Glomerular visceral epithelial cell (primary cell): ENCODE results near the gene MALT1.
"Not testable (repeated sequence)": the region's sequence is repeated elsewhere in the genome, so short reads cannot be mapped to it uniquely, and the experiment has no call there.

ENCODE experiments used
- DNase-seq: peaks from one replicate; pipeline ENCODE4 v3.0.0-alpha.2; 2016; ENCODE audit errors: extremely low spot score

Gene MALT1, protein sequence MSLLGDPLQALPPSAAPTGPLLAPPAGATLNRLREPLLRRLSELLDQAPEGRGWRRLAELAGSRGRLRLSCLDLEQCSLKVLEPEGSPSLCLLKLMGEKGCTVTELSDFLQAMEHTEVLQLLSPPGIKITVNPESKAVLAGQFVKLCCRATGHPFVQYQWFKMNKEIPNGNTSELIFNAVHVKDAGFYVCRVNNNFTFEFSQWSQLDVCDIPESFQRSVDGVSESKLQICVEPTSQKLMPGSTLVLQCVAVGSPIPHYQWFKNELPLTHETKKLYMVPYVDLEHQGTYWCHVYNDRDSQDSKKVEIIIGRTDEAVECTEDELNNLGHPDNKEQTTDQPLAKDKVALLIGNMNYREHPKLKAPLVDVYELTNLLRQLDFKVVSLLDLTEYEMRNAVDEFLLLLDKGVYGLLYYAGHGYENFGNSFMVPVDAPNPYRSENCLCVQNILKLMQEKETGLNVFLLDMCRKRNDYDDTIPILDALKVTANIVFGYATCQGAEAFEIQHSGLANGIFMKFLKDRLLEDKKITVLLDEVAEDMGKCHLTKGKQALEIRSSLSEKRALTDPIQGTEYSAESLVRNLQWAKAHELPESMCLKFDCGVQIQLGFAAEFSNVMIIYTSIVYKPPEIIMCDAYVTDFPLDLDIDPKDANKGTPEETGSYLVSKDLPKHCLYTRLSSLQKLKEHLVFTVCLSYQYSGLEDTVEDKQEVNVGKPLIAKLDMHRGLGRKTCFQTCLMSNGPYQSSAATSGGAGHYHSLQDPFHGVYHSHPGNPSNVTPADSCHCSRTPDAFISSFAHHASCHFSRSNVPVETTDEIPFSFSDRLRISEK

DNA sequence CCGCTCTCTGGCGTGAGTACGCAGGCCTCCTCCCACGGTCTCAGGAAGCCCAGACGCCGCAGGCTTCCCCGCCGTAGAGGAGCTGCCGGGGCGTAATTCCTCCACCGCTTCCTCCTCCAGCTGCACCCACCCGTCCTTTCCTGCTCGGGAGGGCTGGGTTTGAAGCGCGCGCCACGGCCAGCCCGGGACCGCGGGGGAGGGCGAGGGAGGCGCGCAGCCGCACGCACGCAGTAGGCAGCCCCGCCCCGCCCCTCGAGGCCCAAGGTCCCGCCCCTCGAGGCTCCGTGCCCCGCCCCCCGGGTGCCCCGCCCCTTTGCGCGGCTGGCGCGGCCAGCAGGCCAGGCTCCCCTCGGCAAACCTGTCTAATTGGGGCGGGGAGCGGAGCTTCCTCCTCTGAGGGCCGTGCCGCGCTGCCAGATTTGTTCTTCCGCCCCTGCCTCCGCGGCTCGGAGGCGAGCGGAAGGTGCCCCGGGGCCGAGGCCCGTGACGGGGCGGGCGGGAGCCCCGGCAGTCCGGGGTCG lies at the start of gene MALT1:
TSS of gene MALT1 (plus strand) at position 355 of the 521 bp plus-strand sequence. CDS start 179 bp downstream, outside the sequence.
- DNase-seq = peak; percentile 97

DNA sequence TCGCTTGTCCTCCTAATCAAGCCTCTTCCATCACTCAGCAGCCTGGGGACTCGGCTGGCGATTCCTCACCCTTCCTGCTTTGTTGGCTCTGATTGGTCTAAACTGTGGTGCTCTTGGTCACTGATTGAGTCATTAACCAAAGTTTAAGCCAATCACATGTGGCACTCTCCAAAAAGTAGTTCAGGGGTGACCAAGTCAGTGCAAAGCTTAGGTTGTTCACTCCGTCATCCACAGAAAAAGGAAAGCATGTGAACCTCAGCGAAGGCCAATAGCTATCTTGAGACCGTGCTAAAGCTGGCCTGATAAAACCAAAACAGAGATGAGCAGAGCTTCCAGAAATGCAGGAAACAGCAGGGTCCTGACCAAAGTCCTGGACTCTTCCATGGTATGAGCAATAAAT lies 47.3 kb upstream of the MALT1 start:
- no peak for DNase-seq

GRCh38 chr18:58625839-58626238 lies 45.4 kb upstream of the MALT1 start:
- no peak for DNase-seq

DNA sequence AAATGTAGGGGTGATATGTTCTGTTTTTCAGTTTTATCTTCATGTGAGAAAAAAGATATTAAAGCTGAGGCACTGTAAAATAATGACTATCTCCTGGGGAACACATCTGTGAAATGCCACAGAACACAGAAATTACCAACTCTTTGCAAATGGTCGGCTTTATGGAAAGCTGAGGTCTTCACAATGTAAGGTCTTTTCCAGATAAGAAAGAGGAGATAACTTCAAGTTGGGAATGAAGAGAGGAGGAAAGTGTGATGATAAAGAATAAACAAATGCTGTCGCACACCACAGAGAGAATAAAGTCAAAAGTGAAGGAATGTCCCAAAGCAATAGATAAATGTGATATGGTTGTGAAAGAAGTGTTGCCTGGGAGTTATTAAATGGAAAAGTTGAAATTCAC lies 41.2 kb upstream of the MALT1 start:
- DNase-seq = no peak

- DNase-seq = no peak
These were observed 40.0 kb upstream of the MALT1 start for GRCh38 chr18:58631301-58631700.

- DNase-seq = no peak
These were observed 38.7 kb upstream of the MALT1 start for GRCh38 chr18:58632552-58632951.

- no peak for DNase-seq
These were observed 37.4 kb upstream of the MALT1 start for GRCh38 chr18:58633874-58634273.

DNA sequence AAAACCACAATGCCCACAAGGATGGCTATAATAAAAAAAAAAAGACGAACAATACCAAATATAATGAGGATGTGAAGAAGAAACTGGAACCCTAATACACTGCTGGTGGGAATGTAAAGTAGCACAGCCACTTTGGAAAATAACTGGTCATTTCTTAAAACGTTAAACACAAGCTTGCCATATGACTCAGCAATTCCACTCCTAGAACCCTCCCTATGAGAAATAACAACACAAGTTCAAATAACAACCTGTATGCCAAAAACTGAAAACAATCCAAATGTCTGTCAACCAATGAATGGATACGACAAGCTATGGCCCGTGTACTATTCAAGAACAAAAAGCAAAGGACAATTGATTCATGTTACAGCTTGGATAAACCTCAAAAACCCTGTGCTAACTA lies 35.4 kb upstream of the MALT1 start:
- DNase-seq = no peak

DNA sequence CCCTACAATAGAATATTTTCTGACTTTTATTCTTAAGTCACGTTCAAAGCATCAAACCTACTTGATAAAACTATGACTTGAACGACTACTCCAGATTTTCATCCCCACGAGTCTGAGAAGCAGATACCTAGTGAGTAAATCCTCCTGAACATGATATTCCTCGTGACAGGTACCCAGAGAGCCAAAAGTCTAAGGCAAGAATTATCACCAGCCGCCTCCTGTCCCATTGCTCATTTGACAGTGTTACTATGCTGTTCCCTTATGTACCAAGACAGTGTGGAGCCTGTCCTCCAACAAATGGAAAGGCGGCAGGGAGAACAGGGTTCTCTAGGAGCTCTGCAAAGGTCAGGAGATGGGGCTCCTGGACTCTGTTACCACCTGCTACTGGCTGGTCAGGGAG lies 34.1 kb upstream of the MALT1 start:
- no peak for DNase-seq

- no peak for DNase-seq
These were observed 33.3 kb upstream of the MALT1 start for GRCh38 chr18:58637946-58638345.

DNA sequence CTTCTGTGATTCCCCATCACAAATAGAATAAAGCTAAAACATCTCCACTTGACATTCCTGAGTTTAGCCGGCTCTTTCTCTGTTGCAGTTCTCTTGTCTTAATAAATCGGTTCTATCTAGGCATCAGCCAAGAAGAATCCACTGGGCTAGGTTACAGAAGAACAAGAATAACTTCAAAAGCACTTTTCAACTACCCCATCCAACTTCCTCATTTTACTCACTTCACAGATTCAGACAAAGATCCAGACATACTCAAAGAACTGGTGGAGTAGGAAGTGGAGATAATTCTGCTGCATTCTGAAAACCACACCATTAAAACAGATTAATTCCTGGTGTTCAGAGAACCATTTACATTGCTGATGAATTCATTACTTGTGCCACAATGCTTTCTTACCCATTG lies 32.8 kb upstream of the MALT1 start:
- peak; percentile 36 for DNase-seq

DNA sequence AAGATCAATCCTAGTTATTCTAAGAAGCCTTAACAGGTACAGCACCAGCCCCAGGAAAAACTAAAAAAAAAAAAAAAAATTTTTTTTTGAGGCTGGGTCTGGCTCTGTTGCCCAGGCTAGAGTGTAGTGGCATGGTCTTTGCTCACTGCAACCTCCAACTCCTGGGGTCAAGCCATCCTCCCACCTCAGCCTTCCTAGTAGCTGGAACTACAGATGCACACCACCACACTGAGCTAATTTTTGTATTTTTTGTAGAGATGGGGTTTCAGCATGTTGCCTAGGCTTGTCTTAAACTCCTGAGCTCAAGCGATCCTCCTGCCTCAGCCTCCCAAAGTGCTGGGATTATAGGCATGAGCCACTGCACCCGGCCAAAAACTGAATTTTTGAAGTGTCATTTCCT lies 32.0 kb upstream of the MALT1 start:
- DNase-seq = no peak

DNA sequence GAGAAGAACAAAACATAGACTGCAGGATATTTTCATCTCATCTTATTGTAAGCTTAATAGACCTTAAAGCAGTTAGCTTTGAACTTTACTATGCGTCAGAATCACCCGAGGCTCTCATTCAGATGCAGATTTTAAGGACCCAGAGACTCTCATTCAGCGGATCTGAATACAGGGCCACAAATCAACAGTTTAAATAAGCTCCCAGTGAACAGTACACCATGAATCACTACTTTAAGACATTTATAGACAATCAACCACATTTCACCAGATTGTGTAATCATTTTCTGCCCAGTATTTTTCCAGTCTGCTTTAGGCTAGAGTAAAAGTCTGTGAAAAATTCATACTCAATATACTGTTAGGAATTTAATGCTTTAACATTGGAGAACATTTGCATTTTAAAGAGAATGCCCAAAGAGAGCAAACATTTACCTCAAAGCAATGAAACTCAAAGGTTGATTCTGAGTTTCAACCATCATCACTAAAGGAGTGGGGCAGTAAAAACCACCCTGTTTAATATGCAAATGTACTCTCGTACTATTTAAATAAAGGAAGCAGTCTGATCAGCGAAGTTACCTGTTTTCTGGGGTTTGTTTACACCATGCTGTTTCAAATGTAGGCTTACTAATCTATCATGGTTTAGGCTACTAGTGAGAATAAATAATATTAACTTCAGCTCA lies 31.4 kb upstream of the MALT1 start:
- DNase-seq = peak; percentile 22

DNA sequence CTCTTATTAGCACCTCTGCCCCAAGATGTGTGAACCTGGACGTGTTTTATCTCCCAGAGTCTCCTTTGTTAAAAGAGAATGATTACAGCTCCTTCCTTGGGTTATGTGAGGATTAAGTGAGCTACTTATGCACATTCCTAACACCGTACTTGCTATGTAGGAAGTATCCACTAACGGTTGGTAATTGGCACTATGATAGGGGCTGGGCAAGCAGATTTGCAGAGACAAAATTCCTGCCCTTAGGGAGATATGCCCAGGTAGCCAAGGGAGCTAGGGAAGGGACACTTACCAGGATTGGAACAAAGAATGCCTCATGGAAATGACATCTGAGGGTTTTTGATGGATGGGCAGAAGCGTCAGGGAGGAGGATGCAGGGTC lies 30.8 kb upstream of the MALT1 start:
- no peak for DNase-seq

DNA sequence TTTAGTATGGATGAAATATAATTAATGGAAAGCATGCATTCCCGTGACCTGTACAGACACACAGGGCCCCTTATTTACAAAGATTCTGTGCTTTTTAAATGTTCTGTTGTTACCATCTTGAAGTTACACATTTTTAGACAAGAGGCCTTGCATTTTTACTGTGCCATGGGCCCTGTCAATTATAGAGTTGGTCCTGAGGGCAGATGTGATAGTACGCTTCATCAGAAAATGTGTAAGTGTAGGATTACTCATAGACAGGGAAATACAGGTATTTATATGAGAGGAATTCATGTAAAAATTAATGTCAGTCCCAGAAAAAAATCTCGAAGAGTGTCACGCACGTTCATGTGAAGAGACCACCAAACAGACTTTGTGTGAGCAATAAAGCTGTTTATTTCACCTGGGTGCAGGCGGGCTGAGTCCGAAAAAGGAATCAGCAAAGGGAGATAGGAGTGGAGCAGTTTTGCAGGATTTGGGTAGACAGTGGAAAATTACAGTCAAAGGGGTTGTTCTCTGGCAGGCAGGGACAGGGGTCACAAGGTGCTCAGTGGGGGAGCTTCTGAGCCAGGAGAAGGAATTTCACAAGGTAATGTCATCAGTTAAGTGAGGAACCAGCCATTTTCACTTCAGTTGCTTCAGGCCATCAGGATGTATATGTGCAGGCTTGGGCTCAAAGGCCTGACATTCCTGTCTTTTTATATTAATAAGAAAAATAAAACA lies 30.2 kb upstream of the MALT1 start:
- DNase-seq = no peak

DNA sequence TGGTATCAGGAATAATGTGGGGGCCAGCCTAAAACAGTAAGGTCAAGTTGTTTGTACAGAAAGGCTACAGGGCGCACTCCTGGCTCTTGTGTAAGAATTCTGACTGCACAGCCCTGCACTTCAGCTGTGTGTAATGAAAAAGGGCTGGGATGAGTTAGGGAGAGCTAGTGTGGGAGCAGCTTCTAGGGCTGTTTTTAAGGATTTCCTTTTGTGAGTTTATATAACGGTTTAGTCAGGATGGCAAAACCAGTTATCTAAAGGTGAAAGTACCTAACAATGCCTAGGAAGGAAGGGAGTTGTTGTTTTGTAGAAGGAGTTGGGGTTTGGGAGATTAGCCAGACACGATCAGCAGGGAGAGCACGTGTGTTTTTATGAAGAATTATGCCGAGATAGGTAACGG lies 27.7 kb upstream of the MALT1 start:
- DNase-seq = not testable (repeated sequence)

DNA sequence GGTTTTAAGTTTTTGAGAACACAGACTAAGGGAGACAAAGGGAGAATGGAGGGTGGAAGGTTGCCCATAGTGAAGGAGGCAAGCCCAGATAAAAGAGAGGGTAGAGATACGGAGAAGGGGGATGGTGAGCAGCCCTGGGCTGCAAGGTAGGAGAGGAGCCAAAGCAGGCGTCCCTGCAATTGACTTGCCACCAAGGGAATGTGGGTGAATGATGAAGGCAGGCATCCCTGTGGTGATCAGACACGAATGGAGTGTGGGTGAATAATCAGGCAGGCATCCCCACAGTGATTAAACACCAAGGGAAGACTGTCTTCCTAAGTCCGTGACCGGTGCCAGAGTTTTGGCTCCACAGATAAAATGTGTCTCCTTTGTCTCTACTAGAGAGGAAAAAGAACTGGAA lies 25.9 kb upstream of the MALT1 start:
- peak; percentile 66 for DNase-seq

DNA sequence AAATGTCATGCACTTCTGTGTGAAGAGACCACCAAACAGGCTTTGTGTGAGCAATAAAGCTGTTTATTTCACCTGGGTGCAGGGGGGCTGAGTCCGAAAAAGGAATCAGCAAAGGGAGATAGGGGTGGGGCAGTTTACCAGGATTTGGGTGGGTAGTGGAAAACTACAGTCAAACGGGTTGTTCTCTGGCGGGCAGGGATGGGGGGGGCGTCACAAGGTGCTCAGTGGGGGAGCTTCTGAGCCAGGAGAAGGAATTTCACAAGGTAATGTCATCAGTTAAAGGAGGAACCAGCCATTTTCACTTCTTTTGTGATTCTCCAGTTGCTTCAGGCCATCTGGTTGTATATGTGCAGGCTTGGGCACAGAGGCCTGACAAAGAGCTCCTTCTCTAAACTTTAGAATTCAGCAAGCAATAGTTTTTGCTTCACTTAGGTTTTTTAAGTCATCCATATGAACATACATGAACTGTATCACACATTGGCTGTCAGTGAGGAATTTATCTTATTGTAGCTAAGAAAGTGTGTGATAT lies 24.9 kb upstream of the MALT1 start:
- no peak for DNase-seq

DNA sequence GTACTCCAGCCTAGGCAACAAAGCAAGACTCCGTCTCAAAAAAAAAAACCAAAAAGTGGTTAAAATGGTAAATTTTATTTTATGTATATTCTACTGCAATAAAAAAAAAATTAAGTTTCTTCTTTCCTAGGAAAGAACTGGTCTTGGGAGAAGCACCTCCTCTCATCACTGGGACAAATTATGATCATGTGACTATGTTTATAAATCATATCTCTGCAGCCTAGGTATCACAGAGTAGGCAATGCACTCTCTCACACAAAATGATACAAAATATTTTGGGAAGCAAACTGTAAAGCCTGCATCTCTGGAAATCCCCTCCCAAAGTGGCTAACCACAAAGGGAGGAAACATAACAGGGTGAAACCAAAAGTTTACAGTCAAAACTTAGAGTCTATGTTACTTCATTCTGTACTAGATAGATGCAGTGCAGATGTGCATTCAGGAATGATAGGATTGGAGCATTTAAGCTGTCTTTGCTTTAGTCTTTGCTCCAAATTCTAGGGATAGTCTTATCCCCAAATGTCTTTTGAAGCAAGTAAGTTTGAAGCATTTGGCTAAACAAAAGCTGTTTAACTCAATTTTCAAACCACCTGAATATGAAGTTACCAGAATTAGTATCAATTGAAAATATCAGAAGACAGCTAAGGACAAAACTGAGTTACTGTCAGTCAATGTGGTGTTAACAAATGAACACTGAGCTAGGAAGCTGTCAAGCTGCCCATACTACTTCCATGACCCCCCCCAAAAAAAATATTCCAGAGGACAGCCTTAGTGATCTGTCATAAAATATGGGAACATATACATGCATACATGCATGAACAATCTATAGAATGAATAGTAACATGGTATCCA lies 21.1 kb upstream of the MALT1 start:
- DNase-seq = no peak

DNA sequence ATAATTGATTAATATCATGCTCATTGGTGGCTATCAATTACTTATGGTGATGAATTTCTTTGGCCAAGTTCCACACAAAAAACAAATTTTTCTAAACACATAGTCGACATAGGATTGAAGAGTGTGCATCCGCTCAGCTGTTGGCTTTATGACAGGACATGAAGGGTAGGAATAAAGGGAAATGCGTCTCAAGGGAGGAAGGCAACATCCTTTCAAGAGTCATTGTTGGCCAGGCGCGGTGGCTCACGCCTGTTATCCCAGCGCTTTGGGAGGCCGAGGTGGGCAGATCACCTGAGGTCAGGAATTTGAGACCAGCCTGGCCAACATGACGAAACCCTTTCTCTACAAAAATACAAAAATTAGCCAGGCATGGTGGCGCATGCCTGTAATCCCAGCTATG lies 20.4 kb upstream of the MALT1 start:
- DNase-seq = not testable (repeated sequence)
